Liver (tissue), 9 donors: Measurements from ENCODE around the gene MUL1. TPM values are rescaled to one million over a fixed set of nuclear protein-coding genes. Genes with fewer than 3 reads are reported as not detected.

Experiments used
- DNase-seq: peaks from one replicate; pipeline ENCODE4 v3.0.0-alpha.2; 2017; ENCODE audit warnings: low spot score
- H3K27ac ChIP-seq, 2 donors: one replicate each; pipeline ENCODE4 v1.7.0; 2013; ENCODE audit warnings: inconsistent platforms in 2 of 2, low read length in 2 of 2, control low read depth in 1 of 2, low read depth in 1 of 2, mild to moderate bottlenecking in 1 of 2
- H3K27me3 ChIP-seq, 4 donors: one replicate each; pipeline versions ENCODE4 v1.6.1 to v1.7.0; 2013; ENCODE audit warnings: low read length in 3 of 4, inconsistent platforms in 1 of 4, mild to moderate bottlenecking in 1 of 4, moderate library complexity in 1 of 4; ENCODE audit not compliant: control insufficient read depth in 4 of 4, insufficient read depth in 4 of 4
- H3K36me3 ChIP-seq, 4 donors: one replicate each; pipeline versions ENCODE4 v1.6.1 to v1.7.0; 2013; ENCODE audit warnings: low read length in 3 of 4, mild to moderate bottlenecking in 3 of 4, low read depth in 1 of 4, moderate library complexity in 1 of 4; ENCODE audit not compliant: control insufficient read depth in 4 of 4, insufficient read depth in 3 of 4
- H3K4me1 ChIP-seq, 4 donors: one replicate each; pipeline versions ENCODE4 v1.6.1 to v1.7.0; 2013; ENCODE audit warnings: low read length in 3 of 4, mild to moderate bottlenecking in 3 of 4, moderate library complexity in 1 of 4; ENCODE audit not compliant: control insufficient read depth in 4 of 4, insufficient read depth in 4 of 4
- H3K4me3 ChIP-seq, 3 donors: one replicate each; pipeline versions ENCODE4 v1.6.1 to v1.7.0; 2013; ENCODE audit warnings: low read length in 3 of 3, control low read depth in 1 of 3, low read depth in 1 of 3, mild to moderate bottlenecking in 1 of 3
- H3K9ac ChIP-seq, 2 donors: one replicate each; pipeline ENCODE4 v1.7.0; 2013; ENCODE audit warnings: low read length in 2 of 2, mild to moderate bottlenecking in 2 of 2, moderate library complexity in 2 of 2, control low read depth in 1 of 2, low read depth in 1 of 2
- H3K9me3 ChIP-seq, 4 donors: one replicate each; pipeline versions ENCODE4 v1.6.1 to v1.7.0; 2013; ENCODE audit warnings: low read length in 3 of 4; ENCODE audit not compliant: control insufficient read depth in 4 of 4
- EGR1 ChIP-seq, 2 donors: IDR thresholded peaks; 2 replicates each; pipeline ENCODE4 v1.6.1; 2016 to 2018; ENCODE audit warnings: antibody characterized with exemption in 2 of 2, low read depth in 2 of 2
- FOXA1 ChIP-seq: IDR thresholded peaks from 2 replicates; pipeline ENCODE4 v1.6.1; 2016; ENCODE audit warnings: antibody characterized with exemption
- FOXA2 ChIP-seq: IDR thresholded peaks from 2 replicates; pipeline ENCODE4 v1.6.1; 2016; ENCODE audit warnings: antibody characterized with exemption
- GABPA ChIP-seq, 2 donors: IDR thresholded peaks in 1 of 2; conservative IDR thresholded peaks in 1 of 2; 2 replicates each; pipeline ENCODE4 v1.6.1; 2016; ENCODE audit warnings: antibody characterized with exemption in 2 of 2, mild to moderate bottlenecking in 1 of 2, moderate library complexity in 1 of 2
- HNF4A ChIP-seq, 2 donors: conservative IDR thresholded peaks; 2 replicates each; pipeline ENCODE4 v1.6.1; 2016; ENCODE audit warnings: antibody characterized with exemption in 2 of 2, mild to moderate bottlenecking in 2 of 2
- HNF4G ChIP-seq: IDR thresholded peaks from 2 replicates; pipeline ENCODE4 v1.6.1; 2016; ENCODE audit warnings: antibody characterized with exemption
- JUND ChIP-seq, 2 donors: IDR thresholded peaks; 2 replicates each; pipeline ENCODE4 v1.6.1; 2016; ENCODE audit warnings: antibody characterized with exemption in 2 of 2
- NR2F2 ChIP-seq: IDR thresholded peaks from 2 replicates; pipeline ENCODE4 v1.6.1; 2016; ENCODE audit warnings: antibody characterized with exemption
- RAD21 ChIP-seq, 2 donors: IDR thresholded peaks; 2 replicates each; pipeline ENCODE4 v1.6.1; 2016; ENCODE audit warnings: antibody characterized with exemption in 2 of 2, mild to moderate bottlenecking in 2 of 2
- RXRA ChIP-seq, 2 donors: IDR thresholded peaks; 2 replicates each; pipeline ENCODE4 v1.6.1; 2017 to 2018; ENCODE audit warnings: antibody characterized with exemption in 2 of 2, mild to moderate bottlenecking in 1 of 2
- SP1 ChIP-seq: IDR thresholded peaks from 2 replicates; pipeline ENCODE4 v1.6.1; 2018; ENCODE audit warnings: antibody characterized with exemption, mild to moderate bottlenecking
- TAF1 ChIP-seq: conservative IDR thresholded peaks from 2 replicates; pipeline ENCODE4 v1.6.1; 2016; ENCODE audit warnings: antibody characterized with exemption, mild to moderate bottlenecking
- YY1 ChIP-seq: IDR thresholded peaks from 2 replicates; pipeline ENCODE4 v1.6.1; 2016; ENCODE audit warnings: antibody characterized with exemption, mild to moderate bottlenecking
- WGBS: extraction: QIAGEN DNeasy Blood & Tissue Kit; methylation state at CpG from one replicate; pipeline ENCODE4 v1.1.7; 2013; 5-methylcytosine and 5-hydroxymethylcytosine counted together
- polyA plus RNA-seq, 2 donors: library from polyadenylated mRNA; stranded (reverse) in 1 of 2; unstranded in 1 of 2; fragments of 200-250 nt in 1 of 2; fragments of >200 nt in 1 of 2; fragmentation: Nextera tagmentation in 1 of 2; extraction: Ambion mirVana in 1 of 2; gene quantifications; one replicate each; pipeline versions ENCODE4 v1.2.1 to v1.2.3, GENCODE V29; 2013 to 2015
- total RNA-seq, 2 donors: library from RNA; depleted of rRNA; stranded (reverse); fragments of >200 nt; gene quantifications; one replicate each; pipeline ENCODE4 v1.2.3, GENCODE V29; 2014
- TF ChIP-seq, protein P1 (sequence below): fragments of 150-350 bp; IDR thresholded peaks from 2 replicates; pipeline ENCODE4 v1.5.1; 2017; ENCODE audit warnings: improper control_type of control experiment, low read depth, low read length; ENCODE audit not compliant: missing input control
- TF ChIP-seq, protein P2 (sequence below): IDR thresholded peaks from 2 replicates; pipeline ENCODE4 v1.6.1; 2016; ENCODE audit warnings: antibody characterized with exemption
- TF ChIP-seq, protein P3 (sequence below): IDR thresholded peaks from 2 replicates; pipeline ENCODE4 v1.6.1; 2016; ENCODE audit warnings: antibody characterized with exemption
- TF ChIP-seq, protein P4 (sequence below): IDR thresholded peaks from 2 replicates; pipeline ENCODE4 v1.6.1; 2016; ENCODE audit warnings: antibody characterized with exemption, mild to moderate bottlenecking
- TF ChIP-seq, protein P5 (sequence below): IDR thresholded peaks from 2 replicates; pipeline ENCODE4 v1.6.1; 2016; ENCODE audit warnings: antibody characterized with exemption
- donor health status: healthy.
- donor health status: healthy.
- donor health status: healthy.
- donor health status: healthy.
- donor health status: healthy.

MUL1 gene
- total and polyA plus RNA-seq, 4 donors: 9.5 to 19.4 (median 16.8) TPM

DNA sequence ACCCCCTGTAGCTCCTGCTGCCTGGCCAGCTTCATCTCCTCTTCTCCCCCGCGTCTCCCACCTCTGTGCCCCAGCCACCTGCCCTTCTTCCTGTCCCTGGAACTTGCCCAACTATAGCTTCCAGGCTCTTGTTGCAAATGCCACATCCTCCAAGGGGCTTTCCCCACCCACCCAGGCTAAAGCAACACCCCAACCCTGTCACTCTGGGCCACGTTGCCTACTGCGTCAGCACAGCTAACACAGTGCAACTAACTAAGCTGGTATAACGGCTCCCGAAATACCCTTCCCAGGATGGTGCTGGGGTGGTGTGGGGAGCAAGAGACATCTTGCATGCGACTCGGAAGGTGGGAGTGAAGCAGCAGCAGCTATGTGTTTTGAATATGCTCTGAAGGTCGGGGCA, 41.7 kb downstream of the MUL1 start:
- peaks cover 0 to 6% (median 0%) of the 10 kb centered on the region in 4 donors for H3K4me1 ChIP-seq
- no peak overlapping the region for H3K4me3 ChIP-seq
- H3K9me3 ChIP-seq: no peaks in the 10 kb centered on the region
- H3K27ac ChIP-seq: no peak overlapping the region
- WGBS: 79% methylated on average over 9 of the region's 9 CpGs
- H3K27me3 ChIP-seq: no peaks in the 10 kb centered on the region
- TF ChIP-seq FOXA2 (no peak), TAF1 (no peak), YY1 (no peak), NR2F2 (no peak)
- no peaks in the 10 kb centered on the region for H3K36me3 ChIP-seq
- DNase-seq: no peak
- H3K9ac ChIP-seq: no peak overlapping the region

DNA sequence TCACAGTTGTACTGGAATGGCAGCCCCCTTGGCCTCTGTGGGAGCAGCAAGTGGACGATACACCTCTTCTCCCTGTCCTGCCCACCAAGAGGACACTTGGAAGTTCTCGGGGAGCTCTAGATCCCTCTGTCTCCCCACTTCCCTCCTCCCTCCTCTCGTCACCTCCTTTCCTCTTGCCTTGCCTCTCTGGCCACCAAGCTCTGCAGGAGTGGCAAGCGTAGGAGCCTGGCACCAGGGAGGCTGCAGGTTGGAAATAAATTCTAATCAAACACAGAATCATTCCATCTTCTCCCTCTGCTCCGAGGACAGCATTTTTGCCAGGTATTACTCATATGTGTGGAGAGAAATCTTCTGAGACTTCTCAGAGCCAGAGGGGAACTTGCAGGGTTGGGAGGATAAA, 42.8 kb downstream of the MUL1 start:
- Histone ChIP-seq H3K27ac (no peak overlapping the region), H3K36me3 (no peaks in the 10 kb centered on the region), H3K9ac (no peak overlapping the region), H3K4me1 (peaks cover 0 to 1% (median 0%) of the 10 kb centered on the region in 4 donors), H3K27me3 (no peaks in the 10 kb centered on the region), H3K4me3 (no peak overlapping the region), H3K9me3 (no peaks in the 10 kb centered on the region)
- no peak for DNase-seq
- TF ChIP-seq FOXA1: no peak
- TF ChIP-seq GABPA (IDR thresholded peaks at IDR 0.05 in 1 of 2, conservative IDR thresholded peaks at IDR 0.05 in 1 of 2): no peak
- TF ChIP-seq, protein P1, sequence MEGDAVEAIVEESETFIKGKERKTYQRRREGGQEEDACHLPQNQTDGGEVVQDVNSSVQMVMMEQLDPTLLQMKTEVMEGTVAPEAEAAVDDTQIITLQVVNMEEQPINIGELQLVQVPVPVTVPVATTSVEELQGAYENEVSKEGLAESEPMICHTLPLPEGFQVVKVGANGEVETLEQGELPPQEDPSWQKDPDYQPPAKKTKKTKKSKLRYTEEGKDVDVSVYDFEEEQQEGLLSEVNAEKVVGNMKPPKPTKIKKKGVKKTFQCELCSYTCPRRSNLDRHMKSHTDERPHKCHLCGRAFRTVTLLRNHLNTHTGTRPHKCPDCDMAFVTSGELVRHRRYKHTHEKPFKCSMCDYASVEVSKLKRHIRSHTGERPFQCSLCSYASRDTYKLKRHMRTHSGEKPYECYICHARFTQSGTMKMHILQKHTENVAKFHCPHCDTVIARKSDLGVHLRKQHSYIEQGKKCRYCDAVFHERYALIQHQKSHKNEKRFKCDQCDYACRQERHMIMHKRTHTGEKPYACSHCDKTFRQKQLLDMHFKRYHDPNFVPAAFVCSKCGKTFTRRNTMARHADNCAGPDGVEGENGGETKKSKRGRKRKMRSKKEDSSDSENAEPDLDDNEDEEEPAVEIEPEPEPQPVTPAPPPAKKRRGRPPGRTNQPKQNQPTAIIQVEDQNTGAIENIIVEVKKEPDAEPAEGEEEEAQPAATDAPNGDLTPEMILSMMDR: no peak
- TF ChIP-seq HNF4A (conservative IDR thresholded peaks at IDR 0.05): no peak
- TF ChIP-seq FOXA2: no peak
- TF ChIP-seq, protein P2, sequence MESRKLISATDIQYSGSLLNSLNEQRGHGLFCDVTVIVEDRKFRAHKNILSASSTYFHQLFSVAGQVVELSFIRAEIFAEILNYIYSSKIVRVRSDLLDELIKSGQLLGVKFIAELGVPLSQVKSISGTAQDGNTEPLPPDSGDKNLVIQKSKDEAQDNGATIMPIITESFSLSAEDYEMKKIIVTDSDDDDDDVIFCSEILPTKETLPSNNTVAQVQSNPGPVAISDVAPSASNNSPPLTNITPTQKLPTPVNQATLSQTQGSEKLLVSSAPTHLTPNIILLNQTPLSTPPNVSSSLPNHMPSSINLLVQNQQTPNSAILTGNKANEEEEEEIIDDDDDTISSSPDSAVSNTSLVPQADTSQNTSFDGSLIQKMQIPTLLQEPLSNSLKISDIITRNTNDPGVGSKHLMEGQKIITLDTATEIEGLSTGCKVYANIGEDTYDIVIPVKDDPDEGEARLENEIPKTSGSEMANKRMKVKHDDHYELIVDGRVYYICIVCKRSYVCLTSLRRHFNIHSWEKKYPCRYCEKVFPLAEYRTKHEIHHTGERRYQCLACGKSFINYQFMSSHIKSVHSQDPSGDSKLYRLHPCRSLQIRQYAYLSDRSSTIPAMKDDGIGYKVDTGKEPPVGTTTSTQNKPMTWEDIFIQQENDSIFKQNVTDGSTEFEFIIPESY: no peak
- no peak for TF ChIP-seq TAF1
- TF ChIP-seq, protein P3, sequence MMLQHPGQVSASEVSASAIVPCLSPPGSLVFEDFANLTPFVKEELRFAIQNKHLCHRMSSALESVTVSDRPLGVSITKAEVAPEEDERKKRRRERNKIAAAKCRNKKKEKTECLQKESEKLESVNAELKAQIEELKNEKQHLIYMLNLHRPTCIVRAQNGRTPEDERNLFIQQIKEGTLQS: no peak
- TF ChIP-seq YY1: no peak
- no peak for TF ChIP-seq RAD21 (IDR thresholded peaks at IDR 0.05)
- TF ChIP-seq, protein P4, sequence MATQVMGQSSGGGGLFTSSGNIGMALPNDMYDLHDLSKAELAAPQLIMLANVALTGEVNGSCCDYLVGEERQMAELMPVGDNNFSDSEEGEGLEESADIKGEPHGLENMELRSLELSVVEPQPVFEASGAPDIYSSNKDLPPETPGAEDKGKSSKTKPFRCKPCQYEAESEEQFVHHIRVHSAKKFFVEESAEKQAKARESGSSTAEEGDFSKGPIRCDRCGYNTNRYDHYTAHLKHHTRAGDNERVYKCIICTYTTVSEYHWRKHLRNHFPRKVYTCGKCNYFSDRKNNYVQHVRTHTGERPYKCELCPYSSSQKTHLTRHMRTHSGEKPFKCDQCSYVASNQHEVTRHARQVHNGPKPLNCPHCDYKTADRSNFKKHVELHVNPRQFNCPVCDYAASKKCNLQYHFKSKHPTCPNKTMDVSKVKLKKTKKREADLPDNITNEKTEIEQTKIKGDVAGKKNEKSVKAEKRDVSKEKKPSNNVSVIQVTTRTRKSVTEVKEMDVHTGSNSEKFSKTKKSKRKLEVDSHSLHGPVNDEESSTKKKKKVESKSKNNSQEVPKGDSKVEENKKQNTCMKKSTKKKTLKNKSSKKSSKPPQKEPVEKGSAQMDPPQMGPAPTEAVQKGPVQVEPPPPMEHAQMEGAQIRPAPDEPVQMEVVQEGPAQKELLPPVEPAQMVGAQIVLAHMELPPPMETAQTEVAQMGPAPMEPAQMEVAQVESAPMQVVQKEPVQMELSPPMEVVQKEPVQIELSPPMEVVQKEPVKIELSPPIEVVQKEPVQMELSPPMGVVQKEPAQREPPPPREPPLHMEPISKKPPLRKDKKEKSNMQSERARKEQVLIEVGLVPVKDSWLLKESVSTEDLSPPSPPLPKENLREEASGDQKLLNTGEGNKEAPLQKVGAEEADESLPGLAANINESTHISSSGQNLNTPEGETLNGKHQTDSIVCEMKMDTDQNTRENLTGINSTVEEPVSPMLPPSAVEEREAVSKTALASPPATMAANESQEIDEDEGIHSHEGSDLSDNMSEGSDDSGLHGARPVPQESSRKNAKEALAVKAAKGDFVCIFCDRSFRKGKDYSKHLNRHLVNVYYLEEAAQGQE: no peak
- TF ChIP-seq EGR1 (IDR thresholded peaks at IDR 0.05; ENCODE audit: low read depth in 2 of 2): no peak
- TF ChIP-seq, protein P5, sequence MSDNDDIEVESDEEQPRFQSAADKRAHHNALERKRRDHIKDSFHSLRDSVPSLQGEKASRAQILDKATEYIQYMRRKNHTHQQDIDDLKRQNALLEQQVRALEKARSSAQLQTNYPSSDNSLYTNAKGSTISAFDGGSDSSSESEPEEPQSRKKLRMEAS: no peak
- TF ChIP-seq JUND (IDR thresholded peaks at IDR 0.05): no peak
- no peak for TF ChIP-seq SP1
- TF ChIP-seq RXRA (IDR thresholded peaks at IDR 0.05): no peak
- TF ChIP-seq NR2F2: no peak
- TF ChIP-seq HNF4G: no peak
- 83% methylated on average over 5 of the region's 5 CpGs for WGBS
